ENCODE results near the gene PALLD. TPM values are rescaled to one million over a fixed set of nuclear protein-coding genes. Genes with fewer than 3 reads are reported as not detected.

The PALLD gene
- total RNA-seq, 1 experiment from 2014 or later: 27.6 TPM

DNA sequence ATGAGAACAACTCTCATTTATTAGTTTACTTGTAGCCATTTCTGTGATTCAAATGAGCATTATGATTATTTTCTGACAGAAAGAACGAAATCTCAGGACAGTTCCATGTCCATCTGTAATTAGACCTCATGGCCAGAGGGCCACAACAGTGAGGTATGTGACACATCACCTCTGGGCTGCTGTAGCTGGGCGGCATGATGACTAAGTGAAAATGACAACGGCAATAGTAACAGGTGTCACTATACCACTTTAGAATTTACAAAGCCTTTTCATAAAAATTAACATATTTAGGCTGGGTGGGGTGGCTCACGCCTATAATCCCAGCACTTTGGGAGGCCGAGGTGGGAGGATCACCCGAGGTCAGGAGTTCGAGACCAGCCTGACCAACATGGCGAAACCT lies 260.6 kb downstream of the PALLD start:
- DNase-seq: no peak
- CTCF ChIA-PET: no interaction called here

GRCh38 chr4:168758351-168758876 lies 261.6 kb downstream of the PALLD start:
- H3K27ac Mint-ChIP-seq (ENCODE audit: unreplicated experiment): no peak overlapping the region
- CTCF ChIA-PET: no interaction called here
- intact Hi-C loops (cut with micrococcal nuclease; ENCODE audit: unreplicated experiment): no loop called here
- H3K27me3 Mint-ChIP-seq (ENCODE audit: unreplicated experiment): no peaks in the 10 kb centered on the region
- TF ChIP-seq CTCF (IDR thresholded peaks at IDR 0.05; ENCODE audit: unreplicated experiment): no peak
- no TSS peak for BruUV-seq (replicated peaks)
- H3K9me3 Mint-ChIP-seq (ENCODE audit: low read depth, unreplicated experiment): no peaks in the 10 kb centered on the region
- no peak for DNase-seq
- no peaks in the 10 kb centered on the region for H3K36me3 Mint-ChIP-seq (ENCODE audit: insufficient read depth, unreplicated experiment)
- H3K4me1 Mint-ChIP-seq (ENCODE audit: low read depth, unreplicated experiment): peaks cover 12% of the 10 kb centered on the region
- no peak overlapping the region for H3K4me3 Mint-ChIP-seq (ENCODE audit: low read depth, unreplicated experiment)

More for the DNA sequence above, 260.6 kb downstream of the PALLD start:
- intact Hi-C loops (cut with micrococcal nuclease; ENCODE audit: unreplicated experiment): no loop called here
- Mint-ChIP-seq H3K36me3 (ENCODE audit: insufficient read depth, unreplicated experiment) (no peaks in the 10 kb centered on the region), H3K27me3 (ENCODE audit: unreplicated experiment) (no peaks in the 10 kb centered on the region), H3K27ac (ENCODE audit: unreplicated experiment) (no peak overlapping the region), H3K4me1 (ENCODE audit: low read depth, unreplicated experiment) (peaks cover 12% of the 10 kb centered on the region), H3K9me3 (ENCODE audit: low read depth, unreplicated experiment) (no peaks in the 10 kb centered on the region), H3K4me3 (ENCODE audit: low read depth, unreplicated experiment) (no peak overlapping the region)
- no peak for TF ChIP-seq CTCF (IDR thresholded peaks at IDR 0.05; ENCODE audit: unreplicated experiment)
- BruUV-seq (replicated peaks): no TSS peak

DNA sequence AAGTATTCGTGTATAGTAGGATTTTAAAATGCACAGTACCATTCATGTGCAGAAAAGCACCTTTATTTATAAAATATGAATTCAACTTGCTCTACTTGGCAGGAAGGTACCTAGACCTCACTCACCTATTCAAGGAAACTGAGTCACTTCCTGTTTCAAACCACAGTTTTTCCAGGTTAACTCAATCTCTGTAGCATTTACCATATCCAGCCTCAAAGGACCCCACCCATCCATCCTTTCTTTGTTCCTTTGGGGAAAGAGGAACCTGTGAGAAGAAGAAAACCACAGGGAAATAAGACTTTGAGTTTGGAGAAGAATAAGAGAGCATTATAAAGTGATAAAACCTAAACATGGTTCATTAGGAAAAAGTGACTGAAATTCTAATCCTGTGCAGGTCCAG lies 262.5 kb downstream of the PALLD start:
- peaks cover 12% of the 10 kb centered on the region for H3K4me1 Mint-ChIP-seq (ENCODE audit: low read depth, unreplicated experiment)
- no peaks in the 10 kb centered on the region for H3K27me3 Mint-ChIP-seq (ENCODE audit: unreplicated experiment)
- DNase-seq: no peak
- no peaks in the 10 kb centered on the region for H3K36me3 Mint-ChIP-seq (ENCODE audit: insufficient read depth, unreplicated experiment)
- BruUV-seq (replicated peaks): no TSS peak
- no peak overlapping the region for H3K27ac Mint-ChIP-seq (ENCODE audit: unreplicated experiment)
- intact Hi-C loops (cut with micrococcal nuclease; ENCODE audit: unreplicated experiment): no loop called here
- TF ChIP-seq CTCF (IDR thresholded peaks at IDR 0.05; ENCODE audit: unreplicated experiment): no peak
- CTCF ChIA-PET: no interaction called here
- H3K9me3 Mint-ChIP-seq (ENCODE audit: low read depth, unreplicated experiment): no peaks in the 10 kb centered on the region
- H3K4me3 Mint-ChIP-seq (ENCODE audit: low read depth, unreplicated experiment): no peak overlapping the region

GRCh38 chr4:168759959-168760527 lies 263.2 kb downstream of the PALLD start:
- CTCF ChIA-PET: no interaction called here
- DNase-seq: no peak
- no peak overlapping the region for H3K4me3 Mint-ChIP-seq (ENCODE audit: low read depth, unreplicated experiment)
- H3K9me3 Mint-ChIP-seq (ENCODE audit: low read depth, unreplicated experiment): no peaks in the 10 kb centered on the region
- no peaks in the 10 kb centered on the region for H3K36me3 Mint-ChIP-seq (ENCODE audit: insufficient read depth, unreplicated experiment)
- no peak for TF ChIP-seq CTCF (IDR thresholded peaks at IDR 0.05; ENCODE audit: unreplicated experiment)
- H3K4me1 Mint-ChIP-seq (ENCODE audit: low read depth, unreplicated experiment): peaks cover 16% of the 10 kb centered on the region
- intact Hi-C loops (cut with micrococcal nuclease; ENCODE audit: unreplicated experiment): no loop called here
- no peaks in the 10 kb centered on the region for H3K27me3 Mint-ChIP-seq (ENCODE audit: unreplicated experiment)
- no peak overlapping the region for H3K27ac Mint-ChIP-seq (ENCODE audit: unreplicated experiment)
- BruUV-seq (replicated peaks): no TSS peak

Data from Calu3 (cell line).